Liver (tissue), 9 donors: ENCODE results near the gene DNM2. TPM values are rescaled to one million over a fixed set of nuclear protein-coding genes. Genes with fewer than 3 reads are reported as not detected.

ENCODE experiments used
- DNase-seq: peaks from one replicate; pipeline ENCODE4 v3.0.0-alpha.2; 2017; ENCODE audit warnings: low spot score
- H3K27ac ChIP-seq, 2 donors: one replicate each; pipeline ENCODE4 v1.7.0; 2013; ENCODE audit warnings: inconsistent platforms in 2 of 2, low read length in 2 of 2, control low read depth in 1 of 2, low read depth in 1 of 2, mild to moderate bottlenecking in 1 of 2
- H3K27me3 ChIP-seq, 4 donors: one replicate each; pipeline versions ENCODE4 v1.6.1 to v1.7.0; 2013; ENCODE audit warnings: low read length in 3 of 4, inconsistent platforms in 1 of 4, mild to moderate bottlenecking in 1 of 4, moderate library complexity in 1 of 4; ENCODE audit not compliant: control insufficient read depth in 4 of 4, insufficient read depth in 4 of 4
- H3K36me3 ChIP-seq, 4 donors: one replicate each; pipeline versions ENCODE4 v1.6.1 to v1.7.0; 2013; ENCODE audit warnings: low read length in 3 of 4, mild to moderate bottlenecking in 3 of 4, low read depth in 1 of 4, moderate library complexity in 1 of 4; ENCODE audit not compliant: control insufficient read depth in 4 of 4, insufficient read depth in 3 of 4
- H3K4me1 ChIP-seq, 4 donors: one replicate each; pipeline versions ENCODE4 v1.6.1 to v1.7.0; 2013; ENCODE audit warnings: low read length in 3 of 4, mild to moderate bottlenecking in 3 of 4, moderate library complexity in 1 of 4; ENCODE audit not compliant: control insufficient read depth in 4 of 4, insufficient read depth in 4 of 4
- H3K4me3 ChIP-seq, 3 donors: one replicate each; pipeline versions ENCODE4 v1.6.1 to v1.7.0; 2013; ENCODE audit warnings: low read length in 3 of 3, control low read depth in 1 of 3, low read depth in 1 of 3, mild to moderate bottlenecking in 1 of 3
- H3K9ac ChIP-seq, 2 donors: one replicate each; pipeline ENCODE4 v1.7.0; 2013; ENCODE audit warnings: low read length in 2 of 2, mild to moderate bottlenecking in 2 of 2, moderate library complexity in 2 of 2, control low read depth in 1 of 2, low read depth in 1 of 2
- H3K9me3 ChIP-seq, 4 donors: one replicate each; pipeline versions ENCODE4 v1.6.1 to v1.7.0; 2013; ENCODE audit warnings: low read length in 3 of 4; ENCODE audit not compliant: control insufficient read depth in 4 of 4
- CTCF ChIP-seq: fragments of 150-350 bp; IDR thresholded peaks from 2 replicates; pipeline ENCODE4 v1.5.1; 2017; ENCODE audit warnings: improper control_type of control experiment, low read depth, low read length; ENCODE audit not compliant: missing input control
- FOXA1 ChIP-seq: IDR thresholded peaks from 2 replicates; pipeline ENCODE4 v1.6.1; 2016; ENCODE audit warnings: antibody characterized with exemption
- GABPA ChIP-seq, 2 donors: IDR thresholded peaks in 1 of 2; conservative IDR thresholded peaks in 1 of 2; 2 replicates each; pipeline ENCODE4 v1.6.1; 2016; ENCODE audit warnings: antibody characterized with exemption in 2 of 2, mild to moderate bottlenecking in 1 of 2, moderate library complexity in 1 of 2
- HNF4A ChIP-seq, 2 donors: conservative IDR thresholded peaks; 2 replicates each; pipeline ENCODE4 v1.6.1; 2016; ENCODE audit warnings: antibody characterized with exemption in 2 of 2, mild to moderate bottlenecking in 2 of 2
- RAD21 ChIP-seq, 2 donors: IDR thresholded peaks; 2 replicates each; pipeline ENCODE4 v1.6.1; 2016; ENCODE audit warnings: antibody characterized with exemption in 2 of 2, mild to moderate bottlenecking in 2 of 2
- REST ChIP-seq: IDR thresholded peaks from 2 replicates; pipeline ENCODE4 v1.6.1; 2016; ENCODE audit warnings: antibody characterized with exemption, mild to moderate bottlenecking
- SP1 ChIP-seq: IDR thresholded peaks from 2 replicates; pipeline ENCODE4 v1.6.1; 2018; ENCODE audit warnings: antibody characterized with exemption, mild to moderate bottlenecking
- TAF1 ChIP-seq: conservative IDR thresholded peaks from 2 replicates; pipeline ENCODE4 v1.6.1; 2016; ENCODE audit warnings: antibody characterized with exemption, mild to moderate bottlenecking
- YY1 ChIP-seq: IDR thresholded peaks from 2 replicates; pipeline ENCODE4 v1.6.1; 2016; ENCODE audit warnings: antibody characterized with exemption, mild to moderate bottlenecking
- WGBS: extraction: QIAGEN DNeasy Blood & Tissue Kit; methylation state at CpG from one replicate; pipeline ENCODE4 v1.1.7; 2013; 5-methylcytosine and 5-hydroxymethylcytosine counted together
- polyA plus RNA-seq, 2 donors: library from polyadenylated mRNA; stranded (reverse) in 1 of 2; unstranded in 1 of 2; fragments of 200-250 nt in 1 of 2; fragments of >200 nt in 1 of 2; fragmentation: Nextera tagmentation in 1 of 2; extraction: Ambion mirVana in 1 of 2; gene quantifications; one replicate each; pipeline versions ENCODE4 v1.2.1 to v1.2.3, GENCODE V29; 2013 to 2015
- total RNA-seq, 2 donors: library from RNA; depleted of rRNA; stranded (reverse); fragments of >200 nt; gene quantifications; one replicate each; pipeline ENCODE4 v1.2.3, GENCODE V29; 2014
- donor health status: healthy.
- donor health status: healthy.
- donor health status: healthy.
- donor health status: healthy.
- donor health status: healthy.

Gene DNM2
- total and polyA plus RNA-seq, 4 donors: 23.1 to 95.1 (median 59.1) TPM

- no peak for DNase-seq
- Histone ChIP-seq H3K27me3 (no peaks in the 10 kb centered on the region), H3K36me3 (peaks cover 13 to 42% (median 29%) of the 10 kb centered on the region in 4 donors), H3K9me3 (no peaks in the 10 kb centered on the region), H3K4me1 (no peaks in the 10 kb centered on the region), H3K27ac (no peak overlapping the region), H3K4me3 (no peak overlapping the region), H3K9ac (no peak overlapping the region)
- TF ChIP-seq FOXA1 (no peak), GABPA (IDR thresholded peaks at IDR 0.05 in 1 of 2, conservative IDR thresholded peaks at IDR 0.05 in 1 of 2) (no peak), YY1 (no peak), TAF1 (no peak), HNF4A (conservative IDR thresholded peaks at IDR 0.05) (no peak), SP1 (no peak), CTCF (no peak), REST (no peak)
- 97% methylated on average over 27 of the region's 27 CpGs for WGBS
These were observed 101.5 kb downstream of the DNM2 start for GRCh38 chr19:10819124-10820060.

- Histone ChIP-seq H3K4me3 (no peak overlapping the region), H3K36me3 (peaks cover 18 to 41% (median 27%) of the 10 kb centered on the region in 4 donors), H3K9me3 (no peaks in the 10 kb centered on the region), H3K27ac (no peak overlapping the region), H3K9ac (no peak overlapping the region), H3K27me3 (no peaks in the 10 kb centered on the region), H3K4me1 (no peaks in the 10 kb centered on the region)
- WGBS: 97% methylated on average over 7 of the region's 7 CpGs
- no peak for DNase-seq
- TF ChIP-seq RAD21 (IDR thresholded peaks at IDR 0.05): peak in 1 of 2 donors; percentile 60
- TF ChIP-seq CTCF: peak; percentile 23
- no peak for TF ChIP-seq SP1
These were observed 102.3 kb downstream of the DNM2 start for GRCh38 chr19:10820173-10820572.
